GM18505 (cell line): ENCODE results near the gene TMEM72.
A peak's percentile ranks its signal among the peaks of the same experiment; 100 is the strongest.
"Not testable (repeated sequence)": the region's sequence is repeated elsewhere in the genome, so short reads cannot be mapped to it uniquely, and the experiment has no call there.

ENCODE experiments used
- ATAC-seq: cut with Tn5 transposase; IDR thresholded peaks from one replicate; pipeline ENCODE4 v1.9.1; 2021; ENCODE audit not compliant: unreplicated experiment
- POLR2A ChIP-seq: IDR thresholded peaks from 4 replicates; pipeline ENCODE4 v1.6.1; 2011; ENCODE audit warnings: borderline replicate concordance; ENCODE audit not compliant: insufficient read depth, insufficient read length; ENCODE audit errors: extremely low read depth

Gene TMEM72

DNA sequence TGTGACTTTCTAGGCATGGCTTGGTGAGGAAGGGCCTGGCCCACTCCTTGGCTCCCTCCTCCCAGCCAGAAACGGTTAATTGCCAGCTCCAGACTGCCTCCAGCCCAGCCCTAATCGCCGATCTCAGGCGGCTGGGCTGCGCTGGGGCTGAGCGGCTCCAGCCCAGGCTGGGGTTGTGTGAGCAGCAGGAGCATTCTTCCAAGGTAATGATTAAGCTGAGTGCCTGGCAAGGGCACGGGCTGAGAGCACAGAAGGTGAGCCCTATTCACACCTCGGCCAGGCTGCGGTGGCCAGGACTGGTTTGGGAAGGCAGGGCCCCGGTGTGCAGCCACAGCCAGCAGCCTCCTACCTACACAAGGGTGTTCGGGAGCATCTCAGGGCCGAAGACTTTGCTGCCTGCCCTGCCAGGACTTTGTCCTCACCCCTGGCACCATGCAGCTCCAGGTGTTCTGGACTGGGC, at the start of gene TMEM72:
Gene TMEM72 (plus strand): TSS at position 257 of the 460 bp plus-strand sequence. CDS start 176 bp downstream, at position 433.
- no peak for ATAC-seq

DNA sequence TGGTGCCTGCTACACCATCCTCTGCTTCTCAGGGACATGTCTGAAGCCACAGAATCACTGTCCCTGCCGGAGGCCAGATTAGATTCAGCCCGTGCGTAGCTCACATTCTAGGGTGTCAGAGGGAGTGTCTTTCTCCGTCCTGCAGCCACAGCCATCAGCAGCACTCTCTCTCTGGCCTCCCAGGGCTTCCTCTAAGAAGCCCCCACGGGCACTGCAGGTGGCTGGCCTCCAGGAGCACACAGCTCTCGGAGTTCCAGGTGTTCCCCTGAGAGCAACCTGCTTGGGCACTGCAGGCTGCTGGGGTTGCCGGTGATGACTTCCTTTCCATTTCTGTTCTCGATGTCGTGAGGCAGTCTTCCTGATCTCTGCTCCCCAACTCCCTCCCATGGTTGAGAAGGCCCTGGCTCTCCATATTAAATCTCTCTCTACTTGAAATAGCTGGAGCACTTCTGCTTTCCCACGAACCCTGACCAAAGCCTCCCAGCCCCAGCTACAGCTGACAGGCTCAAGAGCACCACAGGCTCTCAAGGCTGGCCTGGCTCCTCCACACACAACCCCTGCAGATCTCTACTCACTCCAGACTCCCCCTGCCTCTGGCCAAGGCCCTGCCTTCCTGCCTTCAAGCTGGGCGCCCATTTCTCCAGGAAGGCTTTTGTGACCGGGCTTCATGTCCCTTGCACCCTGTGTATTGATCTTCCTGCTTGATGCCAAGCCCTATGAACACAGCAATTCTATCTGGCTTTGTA, 49.0 kb upstream of the TMEM72 start:
- TF ChIP-seq POLR2A: no peak
- no peak for ATAC-seq

More for the DNA sequence above, at the start of gene TMEM72:
- no peak for TF ChIP-seq POLR2A

DNA sequence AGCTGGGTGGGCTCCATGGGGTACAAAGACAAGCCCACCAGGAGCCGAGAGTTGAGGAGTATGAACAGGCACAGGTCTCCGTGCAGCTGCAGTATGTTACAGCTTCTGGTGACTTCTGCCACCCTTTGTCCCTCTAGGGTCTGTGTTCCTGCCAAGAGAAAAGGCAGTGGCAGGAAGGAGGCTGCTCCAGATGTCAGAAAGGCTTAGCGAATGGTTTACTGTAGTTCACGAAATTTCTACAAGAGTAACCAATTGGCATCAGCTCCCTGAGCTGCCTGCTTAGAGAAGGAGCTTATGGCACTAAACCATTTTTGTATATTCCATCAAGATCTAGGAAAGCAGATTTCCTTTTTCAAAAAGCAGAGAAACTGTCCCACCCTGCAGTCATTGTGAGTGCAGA, 48.2 kb upstream of the TMEM72 start:
- TF ChIP-seq POLR2A: no peak
- ATAC-seq: no peak

DNA sequence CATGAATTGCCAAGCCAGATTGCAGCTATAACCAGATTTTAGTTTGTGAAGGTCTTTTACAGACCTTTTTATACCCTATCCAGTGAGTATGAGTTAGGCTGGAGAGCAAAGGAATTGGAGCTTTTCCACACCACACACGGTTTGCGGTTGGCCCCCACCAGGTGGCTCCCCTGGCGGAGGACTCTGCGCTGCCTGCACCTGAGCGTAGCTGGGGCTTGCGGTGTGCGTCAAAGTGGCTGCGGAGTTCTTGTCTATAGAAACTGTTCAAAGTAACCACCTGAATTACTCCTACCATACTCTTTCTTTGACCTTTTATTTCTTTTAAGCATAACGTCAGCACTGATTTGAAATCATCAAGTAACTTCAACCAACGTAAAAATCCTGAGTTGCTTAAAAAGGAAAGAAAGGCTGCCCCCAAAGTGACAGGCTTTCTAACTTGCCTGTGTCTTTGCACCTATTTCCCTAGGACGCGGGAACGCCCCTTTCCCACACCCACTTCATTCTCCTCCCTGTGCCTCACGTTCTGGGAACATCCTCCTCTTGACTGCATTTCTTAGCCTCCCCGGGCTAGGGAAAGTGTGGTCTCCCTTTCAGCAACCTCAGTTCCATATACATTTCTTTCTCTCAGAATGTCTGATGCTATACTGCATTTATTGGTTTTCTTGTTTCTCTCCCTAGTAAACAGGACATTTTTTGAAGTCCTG, 47.6 kb upstream of the TMEM72 start:
- ATAC-seq: no peak
- TF ChIP-seq POLR2A: no peak

DNA sequence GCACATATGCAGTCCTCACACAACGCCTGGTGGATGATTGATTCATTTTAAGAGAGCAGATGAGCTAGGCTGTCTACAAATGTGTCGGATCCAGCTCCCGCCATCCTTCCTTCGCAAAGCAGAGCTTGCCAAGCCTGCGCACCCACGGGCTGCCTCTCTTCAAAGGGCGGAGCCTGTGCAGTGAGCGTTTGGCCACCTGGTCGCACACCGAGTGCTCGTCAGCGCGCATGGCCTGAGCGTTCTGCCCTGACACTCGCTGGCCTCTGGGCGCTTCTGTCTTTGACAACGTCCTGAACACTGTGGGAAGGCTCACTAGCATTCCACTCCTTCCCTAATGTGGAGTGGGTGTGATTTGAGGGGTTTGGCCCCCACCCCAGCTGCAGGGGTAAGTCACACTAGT, 47.1 kb upstream of the TMEM72 start:
- TF ChIP-seq POLR2A: no peak
- no peak for ATAC-seq

DNA sequence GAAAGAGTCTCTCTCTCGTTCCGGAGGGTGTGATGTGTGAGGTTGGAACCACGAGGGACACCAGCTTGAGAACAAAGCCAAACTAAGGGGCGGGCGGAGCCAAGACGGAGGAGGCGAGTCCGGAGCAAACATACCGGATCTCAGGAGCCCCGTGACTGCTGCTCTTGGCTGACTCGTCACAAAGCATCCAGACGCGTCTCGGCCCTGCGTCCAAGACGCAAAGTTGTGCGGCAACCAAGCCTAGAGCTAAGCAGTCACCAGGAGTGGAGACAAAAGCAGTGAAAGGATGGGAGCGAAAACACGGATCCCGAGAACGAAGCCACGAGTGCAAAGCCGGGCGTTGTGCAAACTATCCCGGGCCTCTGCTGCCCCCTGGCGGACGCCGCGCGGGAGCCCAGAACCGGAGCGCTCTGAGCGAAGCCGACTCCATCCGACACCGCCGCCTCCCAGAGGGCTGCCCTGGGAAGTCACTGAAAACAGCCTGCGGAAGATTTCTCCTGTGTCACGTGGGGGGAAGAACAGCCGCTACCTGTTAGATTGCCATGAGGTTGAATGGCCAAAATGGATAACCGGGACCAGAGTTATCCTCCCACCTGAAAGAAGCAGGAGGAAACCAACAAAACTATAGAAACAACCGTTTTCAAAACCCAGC, 46.4 kb upstream of the TMEM72 start:
- no peak for TF ChIP-seq POLR2A
- peak; percentile 92 for ATAC-seq

DNA sequence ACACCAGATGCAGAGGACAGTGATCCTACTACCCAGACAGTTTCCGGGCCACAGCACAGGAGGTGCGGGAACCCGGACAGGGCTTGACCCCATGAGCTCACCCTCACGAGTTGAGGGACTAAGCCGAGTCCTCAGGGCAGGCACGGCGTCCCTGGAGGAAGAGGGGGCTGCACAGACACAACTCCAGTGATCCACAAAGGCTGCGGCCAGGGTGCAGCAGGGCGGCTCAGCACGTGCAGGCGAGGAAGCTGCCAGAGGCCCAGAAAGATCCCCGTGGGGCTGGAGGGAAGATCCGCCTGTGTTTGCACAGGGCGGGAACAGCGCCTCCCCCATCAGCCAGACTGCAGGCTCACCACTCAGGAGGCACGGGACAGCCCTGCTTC, 45.9 kb upstream of the TMEM72 start:
- no peak for TF ChIP-seq POLR2A
- ATAC-seq: no peak

DNA sequence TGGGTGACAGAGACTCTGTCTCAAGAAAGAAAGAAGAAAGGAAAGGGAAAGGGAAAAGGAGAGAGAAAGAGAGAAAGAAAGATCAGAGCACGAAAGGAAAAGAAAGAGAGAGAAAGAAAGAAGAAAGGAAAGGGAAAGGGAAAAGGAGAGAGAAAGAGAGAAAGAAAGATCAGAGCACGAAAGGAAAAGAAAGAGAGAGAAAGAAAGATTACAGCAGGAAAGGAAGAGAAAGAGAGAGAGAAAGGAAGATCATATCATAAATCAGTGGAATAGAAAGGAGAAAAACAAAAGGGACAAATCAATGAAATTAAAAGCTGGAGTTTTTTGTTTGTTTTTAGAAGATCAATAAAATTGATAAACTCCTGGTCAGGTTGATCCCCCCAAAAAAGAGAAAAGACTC, 44.8 kb upstream of the TMEM72 start:
- not testable (repeated sequence) for ATAC-seq

DNA sequence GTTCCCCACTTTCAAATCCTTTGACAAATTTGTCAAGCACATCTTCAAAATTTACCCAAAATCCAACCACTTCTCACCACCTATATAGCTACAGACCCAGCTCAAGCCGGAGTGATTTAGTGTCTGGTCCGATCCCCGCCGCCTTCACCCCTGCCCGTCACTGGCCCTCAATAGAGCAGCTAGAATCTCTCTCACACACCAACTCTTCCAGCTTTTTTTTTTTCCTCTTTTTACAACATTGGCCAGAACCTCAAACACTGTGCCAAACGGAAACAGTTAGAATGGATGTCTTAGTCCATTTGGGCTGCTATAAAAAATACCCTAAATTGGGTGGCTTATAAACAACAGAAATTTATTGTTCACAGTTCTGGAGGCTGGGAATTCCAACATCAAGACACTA, 41.1 kb upstream of the TMEM72 start:
- TF ChIP-seq POLR2A: no peak

DNA sequence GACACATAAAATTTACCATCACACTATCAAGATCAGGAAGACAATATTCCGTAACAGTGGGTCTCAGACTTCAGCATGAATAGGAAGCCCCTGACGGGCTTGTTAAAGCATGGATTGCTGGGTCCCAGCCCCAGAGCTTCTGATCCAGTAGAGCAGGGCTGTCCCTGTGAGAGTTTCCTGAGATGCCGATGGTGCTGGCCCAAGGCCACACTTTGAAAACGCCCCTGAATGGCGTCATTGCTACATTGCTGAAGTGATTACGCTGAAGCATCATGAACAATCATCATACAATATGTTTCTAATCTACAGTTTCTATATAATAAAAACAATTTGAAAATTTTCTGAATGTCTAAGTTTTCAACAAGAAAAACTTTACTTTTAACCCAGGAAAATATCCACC, 38.0 kb upstream of the TMEM72 start:
- no peak for TF ChIP-seq POLR2A
- no peak for ATAC-seq

More for the DNA sequence above, 41.1 kb upstream of the TMEM72 start:
- no peak for ATAC-seq

DNA sequence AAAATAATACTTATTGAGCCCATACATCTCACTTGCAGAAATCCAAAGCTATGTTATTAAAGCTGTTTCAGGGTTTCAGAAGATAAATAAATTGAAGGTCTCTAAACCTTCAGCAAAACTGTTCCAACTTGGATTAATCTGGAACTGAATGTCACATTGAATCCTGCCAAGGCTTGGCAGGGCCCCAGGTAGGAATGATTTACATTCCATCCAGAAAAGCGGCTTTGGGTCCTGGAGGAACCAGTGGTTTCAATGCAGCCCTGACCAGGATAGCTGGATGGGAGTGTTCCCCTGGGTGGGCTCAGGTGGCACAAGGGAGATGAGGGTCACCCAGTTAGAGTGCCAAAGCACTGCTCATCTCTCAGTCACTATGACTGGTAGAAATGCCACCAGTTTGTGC, 37.0 kb upstream of the TMEM72 start:
- ATAC-seq: no peak
- no peak for TF ChIP-seq POLR2A

DNA sequence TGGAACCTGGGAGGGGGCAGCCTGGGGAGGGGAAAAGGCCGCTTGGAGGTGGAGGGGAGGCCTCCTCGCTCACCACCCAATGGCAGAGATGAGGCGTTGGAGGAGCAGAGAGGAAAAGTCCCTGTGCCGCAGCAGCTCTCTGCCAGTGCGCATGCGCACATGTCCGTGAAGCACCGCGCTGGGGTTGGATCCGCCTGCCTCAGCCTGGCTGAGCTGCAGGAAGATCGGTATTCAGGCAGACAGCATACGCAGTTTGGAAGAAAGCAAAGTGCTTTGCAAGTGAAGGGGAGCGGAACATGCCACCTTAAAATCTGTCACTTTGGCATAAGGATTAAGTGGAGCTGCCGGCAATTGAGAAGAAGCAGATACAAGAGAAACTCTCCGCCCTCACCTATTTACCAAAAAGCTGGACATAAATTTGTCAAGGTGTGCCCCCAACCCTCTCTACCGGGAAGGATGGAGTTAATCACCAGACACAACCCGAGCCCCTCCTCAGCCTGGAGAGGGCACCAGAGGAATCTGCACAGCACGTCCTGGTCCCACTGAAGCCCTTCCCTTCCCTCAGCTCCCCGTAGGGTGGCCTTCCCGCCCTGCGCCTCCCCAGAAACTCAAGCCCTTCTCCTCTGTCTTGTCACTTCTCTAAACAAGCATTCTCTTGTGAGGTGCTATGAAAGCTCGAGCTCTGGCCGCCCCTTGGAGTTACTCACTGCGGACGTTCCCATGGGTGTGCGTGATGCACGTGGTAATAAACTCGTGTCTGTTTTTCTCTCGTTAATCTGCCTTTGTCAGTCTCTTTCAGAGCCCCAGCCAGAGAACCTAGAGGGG, 32.2 kb upstream of the TMEM72 start:
- ATAC-seq: peak; percentile 74
- no peak for TF ChIP-seq POLR2A

DNA sequence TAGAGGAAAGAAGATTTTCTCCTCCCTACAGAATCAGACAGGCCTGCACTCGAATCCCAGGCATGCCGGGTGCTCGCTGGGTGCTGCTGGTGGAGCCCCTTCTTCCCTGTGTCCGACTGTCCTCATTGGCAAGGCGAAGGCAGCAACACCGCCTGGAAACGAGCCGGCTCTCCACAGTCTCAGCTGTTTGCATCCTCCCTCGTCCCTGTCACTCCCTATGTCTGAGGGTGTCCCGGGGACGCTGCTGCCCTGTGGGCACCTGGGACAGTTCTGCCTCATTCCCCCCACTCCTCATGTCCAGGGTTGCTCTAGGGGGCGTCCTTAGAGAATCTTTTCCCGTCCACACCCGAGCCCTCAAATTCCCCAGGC, 31.6 kb upstream of the TMEM72 start:
- ATAC-seq: no peak
- no peak for TF ChIP-seq POLR2A

DNA sequence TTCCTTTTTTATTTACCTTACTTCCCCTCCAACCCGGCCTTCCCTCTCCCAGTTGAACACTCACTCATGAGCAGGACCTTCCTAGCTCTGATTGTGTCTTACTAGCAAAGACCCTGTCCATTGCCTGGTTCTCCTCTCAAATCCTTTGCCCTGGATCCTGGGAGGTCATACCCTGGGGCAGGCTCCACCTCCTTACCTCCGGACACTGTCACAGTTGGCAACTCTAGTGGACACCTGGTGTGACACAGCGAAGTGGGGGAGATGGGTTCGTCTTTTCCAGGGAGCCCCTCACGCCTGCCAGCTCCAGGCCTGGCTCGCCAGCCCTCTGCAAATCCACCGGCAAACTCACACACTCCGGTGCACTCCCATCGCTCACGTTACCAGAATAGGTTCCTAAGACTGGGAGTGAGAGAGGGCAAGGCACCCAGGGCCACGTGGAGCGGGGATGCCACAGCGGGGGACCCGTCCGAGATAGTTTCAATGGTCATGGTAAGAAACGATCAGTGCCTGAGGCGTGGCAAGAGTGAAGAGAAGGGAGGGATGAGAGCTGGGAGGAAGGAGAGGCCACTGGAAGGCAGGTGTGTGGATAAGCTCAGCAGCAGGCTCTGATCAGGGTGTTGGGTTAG, 30.9 kb upstream of the TMEM72 start:
- ATAC-seq: no peak
- TF ChIP-seq POLR2A: no peak
